ENCODE results near the gene MRPS6.

GRCh38 chr21:34078915-34079314 lies 5.5 kb downstream of the MRPS6 start:
- TF ChIP-seq, protein P1, sequence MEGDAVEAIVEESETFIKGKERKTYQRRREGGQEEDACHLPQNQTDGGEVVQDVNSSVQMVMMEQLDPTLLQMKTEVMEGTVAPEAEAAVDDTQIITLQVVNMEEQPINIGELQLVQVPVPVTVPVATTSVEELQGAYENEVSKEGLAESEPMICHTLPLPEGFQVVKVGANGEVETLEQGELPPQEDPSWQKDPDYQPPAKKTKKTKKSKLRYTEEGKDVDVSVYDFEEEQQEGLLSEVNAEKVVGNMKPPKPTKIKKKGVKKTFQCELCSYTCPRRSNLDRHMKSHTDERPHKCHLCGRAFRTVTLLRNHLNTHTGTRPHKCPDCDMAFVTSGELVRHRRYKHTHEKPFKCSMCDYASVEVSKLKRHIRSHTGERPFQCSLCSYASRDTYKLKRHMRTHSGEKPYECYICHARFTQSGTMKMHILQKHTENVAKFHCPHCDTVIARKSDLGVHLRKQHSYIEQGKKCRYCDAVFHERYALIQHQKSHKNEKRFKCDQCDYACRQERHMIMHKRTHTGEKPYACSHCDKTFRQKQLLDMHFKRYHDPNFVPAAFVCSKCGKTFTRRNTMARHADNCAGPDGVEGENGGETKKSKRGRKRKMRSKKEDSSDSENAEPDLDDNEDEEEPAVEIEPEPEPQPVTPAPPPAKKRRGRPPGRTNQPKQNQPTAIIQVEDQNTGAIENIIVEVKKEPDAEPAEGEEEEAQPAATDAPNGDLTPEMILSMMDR (IDR thresholded peaks at IDR 0.05): no peak
- TF ChIP-seq POLR2A (IDR thresholded peaks at IDR 0.05) (no peak), EP300 (IDR thresholded peaks at IDR 0.05) (no peak)
